HepG2 (cell line): ENCODE results near the gene CAD. TPM values are rescaled to one million over a fixed set of nuclear protein-coding genes. Genes with fewer than 3 reads are reported as not detected.

Source experiments
- ATRX ChIP-seq: sonication (generic); formaldehyde crosslinking; IDR thresholded peaks from 2 replicates; pipeline ENCODE4 v1.4.0; 2020; ENCODE audit warnings: missing genetic modification reagents, borderline replicate concordance
- HNRNPLL ChIP-seq: fragments of 200-400 bp; formaldehyde crosslinking; IDR thresholded peaks from 2 replicates; pipeline ENCODE4 v1.6.1; 2017; ENCODE audit warnings: mild to moderate bottlenecking, low read depth, low read length; ENCODE audit not compliant: poor library complexity, severe bottlenecking
- MED8 ChIP-seq: sonication (generic); formaldehyde crosslinking; IDR thresholded peaks from 2 replicates; pipeline ENCODE4 v1.8.1; 2023; ENCODE audit warnings: mild to moderate bottlenecking, missing genetic modification reagents; ENCODE audit not compliant: insufficient replicate concordance
- SSRP1 ChIP-seq: IDR thresholded peaks from 2 replicates; pipeline ENCODE4 v1.6.1; 2016; ENCODE audit warnings: control low read depth
- TCF7 ChIP-seq: sonication (generic); IDR thresholded peaks from 2 replicates; pipeline ENCODE4 v1.6.1; 2016; ENCODE audit warnings: antibody characterized with exemption, low read depth
- TRAFD1 ChIP-seq: sonication (generic); formaldehyde crosslinking; IDR thresholded peaks from 2 replicates; pipeline ENCODE4 v1.5.1; 2020; ENCODE audit warnings: missing genetic modification reagents, mild to moderate bottlenecking, borderline replicate concordance
- ZNF124 ChIP-seq: sonication (generic); formaldehyde crosslinking; IDR thresholded peaks from 2 replicates; pipeline ENCODE4 v1.4.0; 2020; ENCODE audit warnings: missing genetic modification reagents
- polyA plus RNA-seq, 8 experiments: library from polyadenylated mRNA; depleted of rRNA in 3 of 8; stranded (reverse) in 7 of 8; unstranded in 1 of 8; fragments of >200 nt; fragmentation: Illumina TruSeq in 4 of 8; extraction: Trizol in 4 of 8; gene quantifications; 2 replicates each; pipeline versions ENCODE4 v1.2.1 to v1.2.3, GENCODE V29; 2011 to 2016; ENCODE audit warnings: low read depth in 4 of 8, missing spikeins in 1 of 8, mixed read lengths in 1 of 8; ENCODE audit not compliant: insufficient read depth in 1 of 8
- total RNA-seq, 5 experiments: library from RNA; depleted of rRNA; stranded (reverse); fragments of >200 nt; fragmentation: Illumina TruSeq; extraction: Trizol; gene quantifications; 2 replicates each; pipeline ENCODE4 v1.2.3, GENCODE V29; 2016; ENCODE audit warnings: low read depth in 1 of 5
- TF ChIP-seq, protein P1 (sequence below): sonication (generic); formaldehyde crosslinking; conservative IDR thresholded peaks from 2 replicates; pipeline ENCODE4 v1.4.0; 2020; ENCODE audit warnings: missing genetic modification reagents
- TF ChIP-seq, protein P2 (sequence below): IDR thresholded peaks from 2 replicates; pipeline ENCODE4 v1.6.1; 2016; ENCODE audit warnings: missing biosample characterization, missing genetic modification reagents, low read depth

Gene CAD
- total and polyA plus RNA-seq, 2 of the 13 experiments (the other 11 are each of a cell fraction or from before 2014, with no cell fraction given) = 21.7 to 37.0 TPM

- 0 out of 2 replicates have a peak, but pooled peaks have one; percentile 29 for TF ChIP-seq TRAFD1 (CRISPR knock-in tag)
- TF ChIP-seq ZNF124 (CRISPR knock-in tag) = no peak
- no peak for TF ChIP-seq HNRNPLL
- TF ChIP-seq, protein P1, sequence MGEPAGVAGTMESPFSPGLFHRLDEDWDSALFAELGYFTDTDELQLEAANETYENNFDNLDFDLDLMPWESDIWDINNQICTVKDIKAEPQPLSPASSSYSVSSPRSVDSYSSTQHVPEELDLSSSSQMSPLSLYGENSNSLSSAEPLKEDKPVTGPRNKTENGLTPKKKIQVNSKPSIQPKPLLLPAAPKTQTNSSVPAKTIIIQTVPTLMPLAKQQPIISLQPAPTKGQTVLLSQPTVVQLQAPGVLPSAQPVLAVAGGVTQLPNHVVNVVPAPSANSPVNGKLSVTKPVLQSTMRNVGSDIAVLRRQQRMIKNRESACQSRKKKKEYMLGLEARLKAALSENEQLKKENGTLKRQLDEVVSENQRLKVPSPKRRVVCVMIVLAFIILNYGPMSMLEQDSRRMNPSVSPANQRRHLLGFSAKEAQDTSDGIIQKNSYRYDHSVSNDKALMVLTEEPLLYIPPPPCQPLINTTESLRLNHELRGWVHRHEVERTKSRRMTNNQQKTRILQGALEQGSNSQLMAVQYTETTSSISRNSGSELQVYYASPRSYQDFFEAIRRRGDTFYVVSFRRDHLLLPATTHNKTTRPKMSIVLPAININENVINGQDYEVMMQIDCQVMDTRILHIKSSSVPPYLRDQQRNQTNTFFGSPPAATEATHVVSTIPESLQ = no peak
- TF ChIP-seq, protein P2, sequence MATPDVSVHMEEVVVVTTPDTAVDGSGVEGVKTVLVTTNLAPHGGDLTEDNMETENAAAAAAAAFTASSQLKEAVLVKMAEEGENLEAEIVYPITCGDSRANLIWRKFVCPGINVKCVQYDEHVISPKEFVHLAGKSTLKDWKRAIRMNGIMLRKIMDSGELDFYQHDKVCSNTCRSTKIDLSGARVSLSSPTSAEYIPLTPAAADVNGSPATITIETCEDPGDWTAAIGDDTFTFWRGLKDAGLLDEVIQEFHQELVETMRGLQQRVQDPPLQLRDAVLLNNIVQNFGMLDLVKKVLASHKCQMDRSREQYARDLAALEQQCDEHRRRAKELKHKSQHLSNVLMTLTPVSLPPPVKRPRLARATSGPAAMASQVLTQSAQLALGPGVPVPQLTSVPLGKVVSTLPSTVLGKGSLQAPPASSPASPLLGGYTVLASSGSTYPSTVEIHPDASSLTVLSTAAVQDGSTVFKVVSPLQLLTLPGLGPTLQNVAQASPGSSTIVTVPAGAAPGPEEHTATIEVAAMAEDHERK (CRISPR knock-in tag) = no peak
- TF ChIP-seq TCF7 = no peak
- no peak for TF ChIP-seq MED8 (CRISPR knock-in tag)
- no peak for TF ChIP-seq SSRP1 (CRISPR knock-in tag)
- TF ChIP-seq ATRX (CRISPR knock-in tag) = no peak
Observed at GRCh38 chr2:27211241-27211942, 5.8 kb upstream of the CAD start (continued).
